HEK293 (cell line): ENCODE measurements around the gene AIM2.

ENCODE experiments used
- CTCF ChIP-seq: fragments of 450-650 bp; formaldehyde crosslinking; IDR thresholded peaks from 2 replicates; pipeline ENCODE4 v1.5.1; 2016; ENCODE audit warnings: missing biosample characterization, missing genetic modification characterization
- INSM2 ChIP-seq: fragments of 450-650 bp; formaldehyde crosslinking; IDR thresholded peaks from 2 replicates; pipeline ENCODE4 v1.5.1; 2016; ENCODE audit warnings: missing biosample characterization, missing genetic modification characterization
- ZNF530 ChIP-seq: fragments of 450-650 bp; formaldehyde crosslinking; IDR thresholded peaks from 2 replicates; pipeline ENCODE4 v1.5.1; 2016; ENCODE audit warnings: low read depth, missing biosample characterization, missing genetic modification characterization
- ZNF670 ChIP-seq: fragments of 450-650 bp; formaldehyde crosslinking; IDR thresholded peaks from 2 replicates; pipeline ENCODE4 v1.5.1; 2016; ENCODE audit warnings: missing biosample characterization, missing genetic modification characterization, low read depth
- ZNF76 ChIP-seq: fragments of 450-650 bp; formaldehyde crosslinking; IDR thresholded peaks from 2 replicates; pipeline ENCODE4; 2016; ENCODE audit warnings: low read depth, missing biosample characterization, missing genetic modification characterization, borderline replicate concordance

- TF ChIP-seq CTCF (tag by site-specific recombination) (no peak), ZNF670 (no peak), ZNF530 (tag by site-specific recombination) (no peak), ZNF76 (no peak), INSM2 (tag by site-specific recombination) (no peak)
These were observed 7.7 kb downstream of the AIM2 start for GRCh38 chr1:159068886-159069285.
